Kidney (tissue), 14 donors: ENCODE data around the gene FAM216B. TPM values are rescaled to one million over a fixed set of nuclear protein-coding genes. Genes with fewer than 3 reads are reported as not detected.
A peak's percentile ranks its signal among the peaks of the same experiment; 100 is the strongest.

Experiments
- DNase-seq, 5 donors: peaks; one replicate each; pipeline ENCODE4 v3.0.0-alpha.2; 2013 to 2020
- FAIRE-seq: peaks from 2 replicates; lab custom pipeline; 2012; peaks lifted over from hg19 to GRCh38; lab: Jason Lieb, UNC
- H3K27ac ChIP-seq, 2 donors: one replicate each; pipeline ENCODE4 v1.7.0; 2013; ENCODE audit warnings: low read depth in 2 of 2, low read length in 2 of 2, inconsistent platforms in 1 of 2
- H3K27me3 ChIP-seq: one replicate; pipeline ENCODE4 v1.7.1; 2013; ENCODE audit warnings: low read length, inconsistent platforms; ENCODE audit not compliant: control insufficient read depth, insufficient read depth
- H3K36me3 ChIP-seq, 3 donors: one replicate each; pipeline versions ENCODE4 v1.7.0 to v1.7.1; 2013; ENCODE audit warnings: low read length in 3 of 3, control low read depth in 1 of 3, inconsistent platforms in 1 of 3; ENCODE audit not compliant: insufficient read depth in 3 of 3, control insufficient read depth in 2 of 3
- H3K4me1 ChIP-seq, 3 donors: one replicate each; pipeline versions ENCODE4 v1.7.0 to v1.7.1; 2013; ENCODE audit warnings: low read length in 3 of 3, inconsistent platforms in 1 of 3, low read depth in 1 of 3; ENCODE audit not compliant: control insufficient read depth in 2 of 3, insufficient read depth in 2 of 3
- H3K4me3 ChIP-seq, 3 donors: one replicate each; pipeline versions ENCODE4 v1.7.0 to v1.8.1; 2013; ENCODE audit warnings: low read length in 3 of 3, control low read depth in 1 of 3, inconsistent platforms in 1 of 3
- H3K9ac ChIP-seq, 3 donors: one replicate each; pipeline versions ENCODE4 v1.7.0 to v1.7.1; 2013; ENCODE audit warnings: low read length in 3 of 3, control low read depth in 1 of 3, inconsistent platforms in 1 of 3
- H3K9me3 ChIP-seq, 3 donors: one replicate each; pipeline versions ENCODE4 v1.7.0 to v1.7.1; 2013; ENCODE audit warnings: low read length in 3 of 3, control low read depth in 1 of 3, inconsistent platforms in 1 of 3; ENCODE audit not compliant: control insufficient read depth in 2 of 3, insufficient read depth in 1 of 3
- intact Hi-C: fragments of 100-400 bp; cut with DNase I; formaldehyde crosslinking; loops from one replicate; pipeline ENCODE4 v1.11.1; 2022
- polyA plus RNA-seq: library from polyadenylated mRNA; stranded (reverse); fragments of 350-450 nt; fragmentation: Illumina TruSeq; extraction: RNeasy Lipid Tissue Mini Kit (QIAGEN cat#74804); gene quantifications from one replicate; pipeline ENCODE4 v1.2.3, GENCODE V29; 2014; ENCODE audit warnings: low read depth, low replicate concordance; ENCODE audit not compliant: insufficient read depth
- total RNA-seq: library from RNA; stranded (reverse); fragmentation: NEBNext Ultra II Directional; extraction: Animal tissue kit (Norgen Biotek cat#: 25700); gene quantifications from one replicate; pipeline ENCODE4 v1.2.1, GENCODE V29; 2021
- TF ChIP-seq, protein P1 (sequence below): IDR thresholded peaks from 3 replicates; pipeline ENCODE4 v1.5.1; 2012; ENCODE audit warnings: mild to moderate bottlenecking, moderate library complexity, borderline replicate concordance; ENCODE audit not compliant: insufficient read depth; ENCODE audit errors: extremely low read depth
- donor health status: control.
- donor health status: control.
- donor health status: control.
- donor health status: control.
- donor health status: control.
- donor health status: DM: yes; HTN: yes; CAD: no.
- donor health status: Normal renal cell carcinoma (clear cell type).

The FAM216B gene
- total and polyA plus RNA-seq, 2 donors from 2014 or later = 0.09 TPM; not detected in 1

DNA sequence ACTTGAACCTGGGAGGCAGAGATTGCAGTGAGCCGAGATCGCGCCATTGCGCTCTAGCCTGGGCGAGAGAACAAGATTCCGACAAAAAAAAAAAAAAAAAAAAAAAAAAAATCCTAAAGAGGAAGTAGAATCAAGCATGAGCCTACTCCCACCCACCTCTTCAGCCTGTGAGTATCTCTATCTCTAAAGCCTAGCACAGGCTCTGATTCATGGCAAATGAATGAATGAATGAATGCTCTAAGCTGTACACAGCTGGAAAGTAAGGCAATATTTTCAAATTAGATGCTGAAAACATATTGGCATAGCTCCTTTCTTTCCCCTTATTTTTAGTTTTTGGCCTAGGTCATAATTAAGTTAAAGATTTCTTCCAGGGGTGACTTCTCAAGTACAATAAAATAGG, 35.7 kb upstream of the FAM216B start:
- TF ChIP-seq, protein P1, sequence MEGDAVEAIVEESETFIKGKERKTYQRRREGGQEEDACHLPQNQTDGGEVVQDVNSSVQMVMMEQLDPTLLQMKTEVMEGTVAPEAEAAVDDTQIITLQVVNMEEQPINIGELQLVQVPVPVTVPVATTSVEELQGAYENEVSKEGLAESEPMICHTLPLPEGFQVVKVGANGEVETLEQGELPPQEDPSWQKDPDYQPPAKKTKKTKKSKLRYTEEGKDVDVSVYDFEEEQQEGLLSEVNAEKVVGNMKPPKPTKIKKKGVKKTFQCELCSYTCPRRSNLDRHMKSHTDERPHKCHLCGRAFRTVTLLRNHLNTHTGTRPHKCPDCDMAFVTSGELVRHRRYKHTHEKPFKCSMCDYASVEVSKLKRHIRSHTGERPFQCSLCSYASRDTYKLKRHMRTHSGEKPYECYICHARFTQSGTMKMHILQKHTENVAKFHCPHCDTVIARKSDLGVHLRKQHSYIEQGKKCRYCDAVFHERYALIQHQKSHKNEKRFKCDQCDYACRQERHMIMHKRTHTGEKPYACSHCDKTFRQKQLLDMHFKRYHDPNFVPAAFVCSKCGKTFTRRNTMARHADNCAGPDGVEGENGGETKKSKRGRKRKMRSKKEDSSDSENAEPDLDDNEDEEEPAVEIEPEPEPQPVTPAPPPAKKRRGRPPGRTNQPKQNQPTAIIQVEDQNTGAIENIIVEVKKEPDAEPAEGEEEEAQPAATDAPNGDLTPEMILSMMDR = no peak
- intact Hi-C loops = no loop called here

DNA sequence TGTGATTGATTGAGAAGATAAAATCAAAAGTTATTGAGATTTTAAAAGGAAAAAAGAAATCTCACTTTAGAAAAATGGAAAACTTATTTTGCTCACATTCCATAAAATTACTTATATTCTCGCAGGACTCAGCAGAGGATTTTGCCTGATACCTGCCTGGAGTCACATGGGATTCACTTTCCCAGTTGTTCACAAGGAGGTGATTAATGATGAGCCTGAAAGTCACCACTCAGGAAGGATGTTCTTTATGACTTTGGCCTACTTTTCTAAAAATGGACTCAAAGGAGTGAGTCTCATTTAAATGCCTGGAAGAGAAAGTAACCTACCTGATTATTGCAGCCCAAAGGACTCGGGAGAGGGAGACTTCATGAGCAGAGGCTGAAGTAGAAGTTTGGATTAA, 34.5 kb upstream of the FAM216B start:
- Histone ChIP-seq H3K4me1 (no peaks in the 10 kb centered on the region), H3K9ac (no peak overlapping the region), H3K4me3 (no peak overlapping the region), H3K36me3 (no peaks in the 10 kb centered on the region), H3K27me3 (no peaks in the 10 kb centered on the region), H3K9me3 (no peaks in the 10 kb centered on the region), H3K27ac (no peak overlapping the region)
- TF ChIP-seq, protein P1 = no peak
- DNase-seq (peak in 1 of 5 donors; percentile 15), FAIRE-seq (no peak)
- intact Hi-C loops = no loop called here

More for the DNA sequence above, 35.7 kb upstream of the FAM216B start:
- H3K4me3 ChIP-seq = no peak overlapping the region
- H3K36me3 ChIP-seq = no peaks in the 10 kb centered on the region
- FAIRE-seq (no peak), DNase-seq (no peak)
- H3K27me3 ChIP-seq = no peaks in the 10 kb centered on the region
- no peaks in the 10 kb centered on the region for H3K9me3 ChIP-seq
- H3K9ac ChIP-seq = no peak overlapping the region
- no peak overlapping the region for H3K27ac ChIP-seq
- H3K4me1 ChIP-seq = no peaks in the 10 kb centered on the region

DNA sequence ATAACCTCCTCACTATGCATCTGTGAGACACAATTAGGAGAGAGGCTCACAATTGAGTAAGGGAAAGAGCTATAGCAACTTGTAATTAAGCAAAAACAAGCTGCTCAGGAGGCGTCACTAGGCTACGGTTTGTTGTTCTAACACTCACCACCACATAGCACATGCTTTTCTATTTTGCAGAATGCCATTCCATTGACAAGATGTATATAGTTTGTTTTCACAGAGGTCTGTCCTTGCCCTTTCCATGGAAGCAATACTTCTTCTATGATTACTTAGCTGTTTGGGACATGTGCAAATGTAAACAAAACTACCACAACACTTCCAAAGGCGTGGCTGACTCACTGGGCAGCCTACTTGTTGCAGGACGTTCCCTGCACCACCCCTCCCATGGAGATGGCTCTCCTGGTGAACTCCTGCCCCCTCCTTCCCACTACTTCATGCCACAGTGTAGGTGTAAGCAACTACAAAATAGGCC, 33.9 kb upstream of the FAM216B start:
- H3K9me3 ChIP-seq = no peaks in the 10 kb centered on the region
- no peaks in the 10 kb centered on the region for H3K27me3 ChIP-seq
- no peak overlapping the region for H3K27ac ChIP-seq
- intact Hi-C loops = no loop called here
- TF ChIP-seq, protein P1 = no peak
- no peak overlapping the region for H3K4me3 ChIP-seq
- no peak for FAIRE-seq
- no peak overlapping the region for H3K9ac ChIP-seq
- H3K36me3 ChIP-seq = no peaks in the 10 kb centered on the region
- DNase-seq = peak in 4 of 5 donors; percentile 27 to 73 (median 40)
- H3K4me1 ChIP-seq = no peaks in the 10 kb centered on the region

DNA sequence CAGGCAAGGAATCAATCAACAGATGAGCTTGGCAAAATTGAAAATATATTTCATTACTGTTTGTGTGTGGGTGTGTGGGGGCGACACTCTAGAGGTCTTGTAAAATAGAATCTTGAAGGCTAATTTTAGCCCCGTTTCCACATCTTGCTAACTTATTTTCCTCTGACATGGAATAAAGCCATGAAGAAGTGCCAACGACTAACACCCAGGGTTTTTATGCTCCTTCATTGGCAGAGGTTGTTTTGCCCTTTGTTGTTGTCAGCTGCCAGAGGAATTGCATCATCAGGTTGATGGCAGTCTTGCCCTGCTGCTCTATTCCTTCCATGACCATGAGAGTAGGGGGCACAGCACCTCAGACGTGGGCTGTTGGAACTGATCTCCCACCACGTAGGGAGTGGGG, 30.6 kb upstream of the FAM216B start:
- FAIRE-seq (no peak), DNase-seq (no peak)
- Histone ChIP-seq H3K36me3 (no peaks in the 10 kb centered on the region), H3K4me3 (no peak overlapping the region), H3K9ac (no peak overlapping the region), H3K27me3 (no peaks in the 10 kb centered on the region), H3K27ac (no peak overlapping the region), H3K4me1 (no peaks in the 10 kb centered on the region), H3K9me3 (no peaks in the 10 kb centered on the region)
- TF ChIP-seq, protein P1 = no peak
- intact Hi-C loops = no loop called here
